Stimulated activated CD4-positive, alpha-beta T cell treated with anti-CD3 and anti-CD28 coated beads, Interleukin-4, amount 100 ng/mL, for 1 hour (primary cell): ENCODE measurements around the gene IL11RA.

Experiments
- DNase-seq: peaks from one replicate; pipeline ENCODE4 v3.0.0-alpha.2; 2020

Gene IL11RA

DNA sequence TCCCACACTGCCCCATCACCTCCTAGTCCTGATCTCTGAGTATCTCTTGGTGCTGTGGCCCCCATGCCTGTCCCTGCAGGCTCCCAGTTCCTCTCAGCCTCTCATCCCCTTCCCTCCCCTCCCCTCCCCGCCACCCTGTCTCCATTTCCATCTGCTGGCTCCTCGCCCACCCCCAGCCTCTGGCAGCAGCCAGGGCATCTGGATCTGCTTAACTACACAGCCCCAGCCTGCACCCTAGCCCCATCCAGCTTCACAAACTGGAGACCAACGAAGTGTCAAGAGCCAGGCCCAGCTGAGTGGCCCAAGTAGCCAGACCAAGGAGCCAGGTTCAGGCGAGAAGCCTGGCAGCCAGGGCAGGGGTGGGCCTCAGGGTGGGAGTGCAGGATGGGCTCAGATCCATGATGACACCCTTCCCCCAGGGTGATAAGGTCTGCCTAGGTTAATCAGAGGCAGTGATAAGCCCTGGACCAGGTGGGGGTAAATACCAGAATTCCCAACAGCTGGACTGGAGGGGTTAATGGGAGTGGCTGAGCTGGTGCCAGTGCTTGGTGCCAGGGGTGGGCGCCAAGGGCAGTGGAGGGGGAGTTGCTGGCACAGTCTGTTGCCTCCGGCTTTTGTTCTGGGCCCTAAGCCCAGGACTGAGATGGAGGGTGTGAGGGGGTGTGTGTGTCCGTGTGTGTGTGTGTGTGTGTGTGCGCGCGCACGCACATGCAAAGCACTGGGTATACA, 2.5 kb downstream of the IL11RA start:
- DNase-seq = no peak

DNA sequence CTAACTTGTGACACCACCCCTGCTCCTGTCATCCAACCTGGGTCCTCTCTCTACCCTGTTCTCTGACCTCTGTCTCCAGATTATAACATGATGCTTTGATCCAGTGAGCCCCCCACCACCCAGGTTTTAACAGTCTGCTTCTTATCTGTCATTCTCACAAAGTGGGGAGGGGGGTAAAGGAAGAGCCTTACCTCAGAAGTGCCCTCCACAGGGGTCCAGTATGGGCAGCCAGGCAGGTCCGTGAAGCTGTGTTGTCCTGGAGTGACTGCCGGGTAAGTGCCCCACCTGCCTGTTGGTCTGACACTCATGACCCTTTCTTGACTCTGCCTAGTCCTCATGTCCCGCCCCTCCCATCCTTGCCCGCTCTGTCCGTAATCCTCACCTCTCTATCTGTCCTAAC, 3.4 kb downstream of the IL11RA start:
- DNase-seq = no peak

GRCh38 chr9:34656992-34657391, 5.0 kb downstream of the IL11RA start:
- no peak for DNase-seq

GRCh38 chr9:34658461-34658860, 6.5 kb downstream of the IL11RA start:
- DNase-seq = no peak

DNA sequence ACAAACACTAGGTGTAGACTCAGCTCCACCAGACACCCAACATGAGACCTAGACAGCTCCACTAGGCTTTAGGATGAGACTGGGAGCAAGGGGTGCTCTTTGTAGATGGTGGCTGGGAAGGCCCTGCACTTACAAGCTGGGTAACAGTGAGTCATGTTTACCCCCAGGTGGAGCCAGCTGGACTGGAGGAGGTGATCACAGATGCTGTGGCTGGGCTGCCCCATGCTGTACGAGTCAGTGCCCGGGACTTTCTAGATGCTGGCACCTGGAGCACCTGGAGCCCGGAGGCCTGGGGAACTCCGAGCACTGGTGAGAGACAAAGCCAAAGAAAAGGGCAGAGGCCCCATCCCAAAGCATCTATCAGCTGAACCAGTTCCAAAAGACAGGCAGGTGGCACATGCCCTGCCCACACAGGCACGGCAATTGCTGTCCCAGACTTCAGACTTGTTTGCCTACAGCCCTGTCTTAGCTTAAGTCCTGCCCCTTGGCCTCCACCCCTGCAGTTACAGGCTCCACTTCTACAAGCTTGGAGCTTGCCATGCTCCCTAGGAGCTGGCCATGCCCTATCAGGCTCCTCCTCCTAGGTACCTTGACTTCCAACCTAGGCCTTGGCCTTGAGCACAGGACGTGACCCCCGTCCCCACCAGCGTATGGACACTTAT, 7.7 kb downstream of the IL11RA start:
- no peak for DNase-seq

GRCh38 chr9:34662526-34663302, 10.7 kb downstream of the IL11RA start, which contains the start of gene CCL27:
TSS of gene CCL27 (minus strand) at chr9:34662657. CDS start at chr9:34662633, 24 bp downstream.
- DNase-seq = no peak

GRCh38 chr9:34663303-34663605, 11.3 kb downstream of the IL11RA start:
- DNase-seq = no peak

GRCh38 chr9:34664281-34665066, 12.5 kb downstream of the IL11RA start:
- DNase-seq = peak; percentile 79

DNA sequence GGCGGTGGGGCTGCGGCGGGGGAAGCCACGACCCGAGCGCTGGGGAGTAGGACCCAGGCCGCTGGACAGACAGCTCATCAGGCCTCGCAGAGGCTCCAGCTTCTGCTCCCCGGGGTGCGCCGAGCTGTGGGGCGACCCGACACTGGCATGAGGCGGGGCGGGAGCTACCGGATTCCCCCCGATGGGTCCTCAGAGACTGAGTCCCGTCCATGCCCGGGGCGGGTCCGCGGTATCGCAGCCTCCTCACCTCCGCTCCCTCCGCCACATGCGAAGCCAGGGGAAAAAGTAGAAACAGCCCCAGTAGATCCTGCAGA, 13.0 kb downstream of the IL11RA start:
- DNase-seq = no peak

- DNase-seq = peak; percentile 80
Observed at GRCh38 chr9:34665381-34666250, 13.6 kb downstream of the IL11RA start.

GRCh38 chr9:34669809-34670562, 18.0 kb downstream of the IL11RA start:
- no peak for DNase-seq

DNA sequence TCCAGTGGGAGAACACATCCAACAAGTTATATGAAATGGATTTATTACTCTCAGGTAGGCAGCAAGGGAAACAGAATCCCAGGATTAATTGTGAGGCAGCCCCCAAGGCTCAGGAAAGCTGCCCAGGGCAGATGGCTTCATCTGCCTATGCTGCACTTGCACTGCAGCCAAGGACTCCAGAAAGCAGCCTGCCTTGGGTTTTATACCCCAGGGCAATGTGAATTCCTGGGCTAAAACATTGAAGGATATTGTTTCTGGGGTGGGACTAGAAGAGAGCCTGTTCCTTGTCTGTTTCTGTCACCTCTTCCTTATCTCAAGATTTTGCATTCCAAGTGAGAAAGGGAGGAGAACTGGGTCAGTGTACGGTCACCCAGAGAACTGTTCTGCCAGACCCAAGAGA, 19.3 kb downstream of the IL11RA start:
- no peak for DNase-seq

GRCh38 chr9:34674440-34674839, 22.5 kb downstream of the IL11RA start:
- no peak for DNase-seq

GRCh38 chr9:34675048-34675714, 23.2 kb downstream of the IL11RA start:
- DNase-seq = peak; percentile 67

DNA sequence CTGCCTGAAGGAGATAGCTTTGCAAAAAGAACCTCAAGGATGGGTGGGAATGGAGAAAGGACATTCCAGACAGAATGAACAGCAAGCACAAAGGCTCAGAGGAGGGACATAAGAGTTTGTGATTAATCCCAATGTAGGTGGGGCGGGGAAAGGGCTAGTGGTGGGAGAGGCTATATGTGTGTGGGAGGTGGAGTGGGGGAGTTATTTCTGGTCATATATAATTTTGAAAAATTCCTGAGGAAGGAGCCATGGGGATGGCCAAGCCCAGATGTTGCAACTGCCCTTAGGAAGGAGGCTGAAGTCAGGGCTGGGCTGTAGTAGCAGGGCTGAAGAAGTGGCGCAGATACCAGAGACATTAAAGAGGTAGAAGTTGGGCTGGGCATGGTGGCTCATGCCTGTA, 23.9 kb downstream of the IL11RA start:
- DNase-seq = no peak

DNA sequence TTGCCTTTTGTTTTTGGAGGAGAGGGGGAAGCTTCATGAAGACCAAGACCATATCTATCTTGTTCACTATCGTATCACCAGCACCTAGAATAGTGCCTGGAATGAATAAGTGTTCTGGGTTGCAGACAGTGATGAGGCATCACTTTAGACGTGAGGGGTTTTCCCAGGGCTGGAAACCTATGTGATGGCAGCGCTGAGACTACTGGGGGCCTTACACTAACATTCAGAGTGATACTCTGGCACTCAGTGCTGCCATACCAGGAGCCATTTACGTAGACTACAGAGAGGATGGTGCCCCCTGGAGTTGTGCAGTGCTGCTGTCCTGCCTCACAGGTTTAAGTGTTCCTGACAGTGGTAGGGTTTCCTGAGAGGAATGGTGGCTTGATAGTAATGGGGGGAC, 32.2 kb downstream of the IL11RA start:
- DNase-seq = peak; percentile 32

DNA sequence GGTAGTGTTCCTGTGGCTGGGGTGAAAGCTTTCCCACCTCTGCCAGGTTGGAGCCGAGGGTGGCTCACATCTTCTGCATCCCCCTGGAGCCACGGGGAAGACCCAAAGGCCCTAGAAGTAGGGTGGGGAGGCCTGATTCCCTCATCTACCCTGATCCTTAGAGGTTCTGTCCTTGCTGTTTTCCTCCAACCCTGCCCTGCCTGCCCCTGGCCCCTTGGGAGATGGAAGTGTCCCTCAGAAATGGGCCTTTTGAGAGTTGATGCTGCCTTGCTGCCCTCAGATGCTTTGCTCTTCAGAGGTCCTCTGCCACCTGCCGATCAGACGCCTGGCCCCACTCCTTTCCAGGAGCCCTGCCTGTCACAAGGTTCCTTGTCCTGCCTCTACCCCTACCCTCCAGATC, 32.8 kb downstream of the IL11RA start:
- no peak for DNase-seq

DNA sequence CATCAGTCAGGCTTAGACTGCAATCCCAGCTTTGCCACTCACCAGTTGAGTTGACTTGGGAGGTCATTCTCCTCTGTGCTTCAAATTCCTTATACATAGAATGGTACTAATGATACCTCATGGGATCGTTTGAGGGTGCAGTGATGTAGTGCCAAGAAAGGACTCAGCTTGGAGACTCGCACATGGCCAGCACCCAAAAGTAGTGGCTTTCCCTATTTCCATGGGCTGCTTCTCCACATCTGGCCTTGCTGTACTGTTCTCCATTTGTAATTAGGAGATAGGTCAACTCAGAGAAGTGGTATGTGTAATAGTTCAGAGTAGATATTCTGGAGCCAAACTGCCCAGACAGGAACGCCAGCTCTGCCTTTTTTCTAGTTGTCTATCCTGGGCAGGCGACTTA, 33.6 kb downstream of the IL11RA start:
- no peak for DNase-seq

- no peak for DNase-seq
Observed at GRCh38 chr9:34686231-34686630, 34.2 kb downstream of the IL11RA start.

DNA sequence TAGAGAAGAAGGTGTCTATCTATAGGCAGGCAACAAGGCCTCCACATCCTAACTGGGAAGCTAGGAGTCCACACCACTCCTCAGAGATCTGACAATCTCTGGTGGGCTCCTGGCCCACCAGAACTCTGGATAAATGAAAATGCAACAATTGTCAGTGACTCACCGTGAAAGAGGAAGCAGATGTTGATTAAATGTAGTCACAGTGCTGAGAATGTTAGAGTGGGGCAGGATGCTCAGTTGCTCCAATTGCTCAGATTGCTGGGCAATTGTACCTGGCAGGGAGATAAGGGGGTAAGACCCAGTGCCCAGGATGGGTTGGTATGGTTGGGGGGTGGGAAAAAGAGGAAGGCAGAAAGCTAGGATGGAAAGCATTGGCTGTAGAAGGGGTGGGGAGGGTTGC, 34.7 kb downstream of the IL11RA start:
- no peak for DNase-seq
